Nephron (organoid): ENCODE data around the gene GUCY2C.

ENCODE experiments used
- H3K27ac Mint-ChIP-seq, 3 experiments: 2 replicates each; pipeline ENCODE4 v1.8.0; 2020; ENCODE audit warnings: mixed read lengths in 3 of 3, mild to moderate bottlenecking in 2 of 3, moderate library complexity in 1 of 3
- H3K27me3 Mint-ChIP-seq: 2 replicates; pipeline ENCODE4 v1.8.0; 2021; ENCODE audit warnings: low read depth, mild to moderate bottlenecking, moderate library complexity, mixed read lengths
- H3K36me3 Mint-ChIP-seq: 2 replicates; pipeline ENCODE4 v1.8.0; 2020; ENCODE audit warnings: low read depth, mixed read lengths
- H3K4me1 Mint-ChIP-seq: 2 replicates; pipeline ENCODE4 v1.8.0; 2020; ENCODE audit warnings: mixed read lengths
- H3K4me3 Mint-ChIP-seq, 3 experiments: 2 replicates each; pipeline ENCODE4 v1.8.0; 2020; ENCODE audit warnings: mild to moderate bottlenecking in 3 of 3, mixed read lengths in 3 of 3, moderate library complexity in 2 of 3
- H3K9me3 Mint-ChIP-seq: 2 replicates; pipeline ENCODE4 v1.8.0; 2020; ENCODE audit warnings: mixed read lengths
- TF ChIP-seq, protein P1 (sequence below), 3 experiments: fragments of 200-600 bp; sonication (generic); IDR thresholded peaks; one replicate each; pipeline ENCODE4 v1.5.0; 2021; ENCODE audit warnings: antibody characterized with exemption in 3 of 3; ENCODE audit not compliant: unreplicated experiment in 3 of 3

Gene GUCY2C

DNA sequence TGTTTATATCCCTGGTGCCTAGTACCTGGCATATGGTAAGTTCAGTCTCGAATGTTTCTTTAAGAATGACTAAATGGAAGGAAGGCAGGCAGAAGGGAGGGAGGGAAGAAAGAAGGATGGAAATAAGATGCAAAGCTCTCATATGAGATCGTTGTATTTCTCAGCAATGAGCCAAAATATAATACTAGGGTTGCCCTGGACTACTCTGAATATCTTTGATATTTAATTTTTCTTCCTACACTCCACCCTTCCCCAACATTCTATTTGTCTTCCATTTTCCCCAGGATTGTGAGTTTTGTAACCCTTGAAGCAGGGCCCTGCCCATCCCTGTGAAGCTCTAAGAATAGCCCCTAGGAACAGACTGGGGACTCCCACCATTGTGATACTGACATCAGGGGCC, 43.9 kb downstream of the GUCY2C start:
- Mint-ChIP-seq H3K9me3 (no peaks in the 10 kb centered on the region), H3K27me3 (no peaks in the 10 kb centered on the region), H3K4me1 (peaks cover 6% of the 10 kb centered on the region), H3K4me3 (no peak overlapping the region), H3K27ac (no peak overlapping the region), H3K36me3 (no peaks in the 10 kb centered on the region)
- TF ChIP-seq, protein P1, sequence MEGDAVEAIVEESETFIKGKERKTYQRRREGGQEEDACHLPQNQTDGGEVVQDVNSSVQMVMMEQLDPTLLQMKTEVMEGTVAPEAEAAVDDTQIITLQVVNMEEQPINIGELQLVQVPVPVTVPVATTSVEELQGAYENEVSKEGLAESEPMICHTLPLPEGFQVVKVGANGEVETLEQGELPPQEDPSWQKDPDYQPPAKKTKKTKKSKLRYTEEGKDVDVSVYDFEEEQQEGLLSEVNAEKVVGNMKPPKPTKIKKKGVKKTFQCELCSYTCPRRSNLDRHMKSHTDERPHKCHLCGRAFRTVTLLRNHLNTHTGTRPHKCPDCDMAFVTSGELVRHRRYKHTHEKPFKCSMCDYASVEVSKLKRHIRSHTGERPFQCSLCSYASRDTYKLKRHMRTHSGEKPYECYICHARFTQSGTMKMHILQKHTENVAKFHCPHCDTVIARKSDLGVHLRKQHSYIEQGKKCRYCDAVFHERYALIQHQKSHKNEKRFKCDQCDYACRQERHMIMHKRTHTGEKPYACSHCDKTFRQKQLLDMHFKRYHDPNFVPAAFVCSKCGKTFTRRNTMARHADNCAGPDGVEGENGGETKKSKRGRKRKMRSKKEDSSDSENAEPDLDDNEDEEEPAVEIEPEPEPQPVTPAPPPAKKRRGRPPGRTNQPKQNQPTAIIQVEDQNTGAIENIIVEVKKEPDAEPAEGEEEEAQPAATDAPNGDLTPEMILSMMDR (IDR thresholded peaks at IDR 0.05; ENCODE audit: unreplicated experiment in 3 of 3) = no peak

GRCh38 chr12:14651371-14651770, 45.0 kb downstream of the GUCY2C start:
- TF ChIP-seq, protein P1 (IDR thresholded peaks at IDR 0.05; ENCODE audit: unreplicated experiment in 3 of 3) = no peak
- Mint-ChIP-seq H3K4me3 (no peak overlapping the region), H3K27ac (no peak overlapping the region), H3K36me3 (no peaks in the 10 kb centered on the region), H3K4me1 (peaks cover 6% of the 10 kb centered on the region), H3K9me3 (no peaks in the 10 kb centered on the region), H3K27me3 (no peaks in the 10 kb centered on the region)

- Mint-ChIP-seq H3K9me3 (no peaks in the 10 kb centered on the region), H3K4me3 (no peak overlapping the region), H3K27ac (peak overlapping the region in 2 of 3 experiments; percentile 47 to 74), H3K4me1 (peaks cover 6% of the 10 kb centered on the region), H3K36me3 (no peaks in the 10 kb centered on the region), H3K27me3 (no peaks in the 10 kb centered on the region)
- TF ChIP-seq, protein P1 (IDR thresholded peaks at IDR 0.05; ENCODE audit: unreplicated experiment in 3 of 3) = no peak
Measured at GRCh38 chr12:14650789-14651188, 45.6 kb downstream of the GUCY2C start.

- TF ChIP-seq, protein P1 (IDR thresholded peaks at IDR 0.05; ENCODE audit: unreplicated experiment in 3 of 3) = no peak
Measured at GRCh38 chr12:14647028-14647750, 49.2 kb downstream of the GUCY2C start.

GRCh38 chr12:14643251-14643650, 53.1 kb downstream of the GUCY2C start:
- H3K4me1 Mint-ChIP-seq = peaks cover 7% of the 10 kb centered on the region
- peaks cover 4% of the 10 kb centered on the region for H3K9me3 Mint-ChIP-seq
- H3K27me3 Mint-ChIP-seq = no peaks in the 10 kb centered on the region
- no peak overlapping the region for H3K4me3 Mint-ChIP-seq
- TF ChIP-seq, protein P1 (IDR thresholded peaks at IDR 0.05; ENCODE audit: unreplicated experiment in 3 of 3) = no peak
- H3K27ac Mint-ChIP-seq = peak overlapping the region in 2 of 3 experiments; percentile 18 to 83
- no peaks in the 10 kb centered on the region for H3K36me3 Mint-ChIP-seq

More at GRCh38 chr12:14647028-14647750, 49.2 kb downstream of the GUCY2C start:
- Mint-ChIP-seq H3K27ac (no peak overlapping the region), H3K4me3 (no peak overlapping the region), H3K27me3 (no peaks in the 10 kb centered on the region), H3K9me3 (no peaks in the 10 kb centered on the region), H3K36me3 (no peaks in the 10 kb centered on the region), H3K4me1 (peaks cover 12% of the 10 kb centered on the region)

DNA sequence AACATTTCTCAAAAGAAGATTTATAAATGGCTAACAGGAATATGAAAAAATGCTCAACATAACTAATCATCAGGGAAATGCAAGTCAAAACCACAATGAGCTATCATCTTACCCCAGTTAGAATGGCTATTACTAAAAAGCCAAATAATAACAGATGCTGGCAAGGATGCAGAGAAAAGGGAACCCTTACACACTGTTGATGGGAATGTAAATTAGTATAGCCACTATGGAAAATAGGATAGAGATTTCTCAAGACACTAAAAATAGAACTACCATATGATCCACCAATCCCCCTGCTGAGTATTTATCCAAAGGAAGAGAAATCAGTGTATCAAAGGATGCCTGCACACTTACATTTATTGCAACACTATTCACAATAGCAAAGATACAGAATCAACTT, 58.3 kb downstream of the GUCY2C start:
- Mint-ChIP-seq H3K9me3 (peaks cover 42% of the 10 kb centered on the region), H3K4me3 (no peak overlapping the region), H3K4me1 (peaks cover 1% of the 10 kb centered on the region), H3K36me3 (no peaks in the 10 kb centered on the region), H3K27ac (no peak overlapping the region), H3K27me3 (no peaks in the 10 kb centered on the region)
- TF ChIP-seq, protein P1 (IDR thresholded peaks at IDR 0.05; ENCODE audit: unreplicated experiment in 3 of 3) = no peak
